ENCODE measurements around the gene GGA2.
A peak's percentile ranks its signal among the peaks of the same experiment; 100 is the strongest.
"Not testable (repeated sequence)": the region's sequence is repeated elsewhere in the genome, so short reads cannot be mapped to it uniquely, and the experiment has no call there.

The GGA2 gene

GRCh38 chr16:23501291-23501690, 9.0 kb downstream of the GGA2 start:
- DNase-seq: no peak

- DNase-seq: peak; percentile 80 to 86
These were observed 9.4 kb downstream of the GGA2 start for GRCh38 chr16:23500862-23501225.

DNA sequence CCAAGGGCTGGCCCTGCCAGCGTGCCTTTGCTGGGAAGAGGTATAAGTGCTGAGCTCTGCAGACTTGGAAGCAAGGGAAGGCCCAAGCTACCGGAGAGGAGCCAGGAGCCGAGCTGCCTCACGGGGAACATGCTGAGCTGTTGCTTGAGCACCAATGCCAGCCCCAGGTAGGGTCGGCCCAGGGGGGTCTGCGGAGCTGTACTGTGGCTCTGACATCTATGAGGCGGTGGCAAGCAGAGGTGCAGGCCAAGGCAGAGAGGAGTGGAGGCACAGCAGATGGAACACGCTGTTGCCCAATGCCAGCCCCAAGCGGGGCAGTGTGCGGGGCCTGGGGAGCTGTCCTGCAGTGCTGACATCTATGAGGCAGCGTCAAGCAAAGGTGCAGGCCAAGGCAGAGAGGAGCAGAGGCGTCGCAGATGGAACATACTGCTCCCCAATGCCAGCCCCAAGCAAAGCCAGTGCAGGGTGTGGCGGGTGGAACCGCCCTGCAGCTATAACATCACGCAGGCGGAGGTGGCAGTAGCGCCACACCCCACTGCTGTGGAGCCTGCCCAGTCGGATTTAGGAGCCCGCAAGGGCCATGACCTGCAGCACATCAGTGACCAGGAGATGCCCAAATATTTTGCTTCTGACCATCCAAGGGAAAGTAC, 10.0 kb downstream of the GGA2 start:
- no peak for DNase-seq

GRCh38 chr16:23499801-23500200, 10.5 kb downstream of the GGA2 start:
- DNase-seq: no peak

GRCh38 chr16:23498863-23499262, 11.4 kb downstream of the GGA2 start:
- DNase-seq: no peak

DNA sequence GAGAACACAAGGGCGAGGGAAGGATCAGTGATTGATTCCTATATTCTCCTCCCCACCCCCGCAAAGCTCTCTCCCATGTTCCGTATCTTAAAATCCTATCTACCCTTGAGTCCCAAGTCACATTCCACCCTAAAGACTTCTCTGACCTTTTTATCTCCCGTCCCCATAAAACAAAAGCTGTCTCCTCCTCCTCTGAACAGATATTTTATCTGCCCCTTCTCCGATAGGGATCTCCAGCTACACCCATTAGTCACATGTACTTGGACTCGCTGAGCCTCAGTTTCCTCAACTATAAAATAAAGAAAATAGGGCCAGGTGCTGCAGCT, 12.8 kb downstream of the GGA2 start:
- DNase-seq: no peak

- peak in 1 of 2 donors; percentile 31 for DNase-seq
These were observed 13.3 kb downstream of the GGA2 start for GRCh38 chr16:23496821-23497542.

- no peak for DNase-seq
These were observed 14.6 kb downstream of the GGA2 start for GRCh38 chr16:23495671-23496070.

DNA sequence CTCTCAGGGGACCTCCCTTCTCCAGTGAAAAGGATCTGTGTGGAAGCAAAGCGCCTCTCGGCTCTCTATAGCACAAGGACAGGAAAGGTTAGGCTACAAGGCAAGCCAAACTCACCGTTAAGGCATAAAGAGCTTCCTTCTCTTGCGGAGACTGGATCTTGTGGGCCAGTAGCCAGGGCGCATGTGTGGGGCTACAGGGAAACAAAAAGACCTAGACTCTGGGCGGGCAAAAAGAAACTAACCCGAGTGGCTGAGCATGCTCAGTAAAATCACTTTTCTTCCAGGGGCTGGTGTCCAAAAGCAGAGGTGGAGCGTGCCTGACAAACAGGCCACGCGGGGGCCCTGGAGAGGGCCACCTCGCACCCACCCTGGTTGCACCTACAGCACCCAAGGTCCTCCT, 16.1 kb downstream of the GGA2 start:
- no peak for DNase-seq

- no peak for DNase-seq
These were observed 18.6 kb downstream of the GGA2 start for GRCh38 chr16:23491490-23492391.

DNA sequence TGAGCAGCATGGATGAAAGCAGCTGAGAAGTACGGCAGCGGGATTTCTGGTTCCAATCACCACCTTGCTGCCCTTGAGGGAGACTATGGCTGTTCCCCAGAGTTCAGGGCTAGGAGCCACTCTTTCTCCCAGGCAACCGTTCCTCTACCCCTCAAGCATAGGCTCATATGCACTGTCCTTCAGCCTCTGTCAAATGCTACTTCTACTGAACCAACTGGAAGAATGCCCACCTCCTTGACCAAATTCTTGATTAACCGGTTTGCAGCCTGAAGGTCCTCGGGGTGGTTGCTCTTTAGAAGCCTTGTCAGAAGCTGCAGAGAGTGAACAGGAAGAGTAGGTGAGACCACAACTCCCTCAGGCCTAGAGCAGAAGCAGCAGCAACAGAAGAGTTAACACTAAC, 23.8 kb downstream of the GGA2 start:
- DNase-seq: no peak

- DNase-seq: no peak
These were observed 24.5 kb downstream of the GGA2 start for GRCh38 chr16:23485841-23486240.

- DNase-seq: no peak
These were observed 25.1 kb downstream of the GGA2 start for GRCh38 chr16:23485257-23485614.

DNA sequence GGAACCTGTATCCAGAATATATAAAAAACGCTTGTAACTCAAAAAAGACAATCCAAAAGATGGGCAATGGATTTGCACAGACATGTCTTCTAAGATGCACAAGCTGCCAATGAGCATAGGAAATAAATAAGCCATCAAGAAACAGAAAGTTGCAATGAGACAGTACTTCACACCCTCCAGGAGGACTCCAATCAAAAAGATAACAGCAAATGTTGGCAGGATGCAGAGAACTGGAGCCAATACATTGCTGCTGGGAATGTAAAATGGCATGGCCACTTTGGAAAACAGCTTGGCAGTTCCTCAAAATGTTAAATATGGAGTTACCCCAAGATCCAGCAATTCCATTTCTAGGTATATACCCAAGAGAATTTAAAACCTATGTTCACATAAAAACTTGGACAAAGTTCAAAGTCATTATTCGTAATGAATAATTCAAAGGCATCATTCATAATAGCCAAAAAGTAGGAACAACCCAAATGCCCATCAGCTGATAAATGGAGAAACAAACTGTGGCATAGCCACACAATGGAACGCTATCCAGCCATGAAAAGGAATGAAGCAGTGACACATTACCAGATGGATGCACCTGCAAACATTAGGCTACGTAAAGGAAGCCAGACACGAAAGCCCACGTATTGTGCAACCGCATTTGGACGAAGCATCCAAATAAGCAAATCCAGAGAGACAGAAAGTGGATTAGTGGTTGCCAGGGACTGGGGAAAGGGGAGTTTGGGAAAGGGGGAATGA, 25.6 kb downstream of the GGA2 start:
- DNase-seq: no peak

GRCh38 chr16:23483492-23483891, 26.8 kb downstream of the GGA2 start:
- DNase-seq: not testable (repeated sequence)

DNA sequence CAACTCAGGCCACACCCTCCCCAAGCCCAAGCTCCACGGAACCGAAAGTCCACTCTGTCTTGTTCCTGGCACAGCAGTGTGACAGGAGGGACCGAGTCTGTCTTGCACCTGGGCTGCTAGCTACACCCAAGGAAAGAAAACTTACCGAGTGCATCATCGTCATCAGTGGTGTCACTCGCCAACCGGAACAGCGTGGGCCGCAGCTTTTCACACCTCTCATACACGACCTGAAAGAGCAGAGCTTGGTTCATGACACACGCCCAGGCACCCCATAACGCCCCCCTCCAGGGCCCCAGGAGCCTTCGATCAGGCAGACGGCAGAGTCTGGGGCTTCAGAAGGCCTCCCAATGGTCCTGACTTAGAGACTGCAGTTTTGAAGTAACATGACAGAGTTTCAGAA, 27.5 kb downstream of the GGA2 start:
- no peak for DNase-seq

DNA sequence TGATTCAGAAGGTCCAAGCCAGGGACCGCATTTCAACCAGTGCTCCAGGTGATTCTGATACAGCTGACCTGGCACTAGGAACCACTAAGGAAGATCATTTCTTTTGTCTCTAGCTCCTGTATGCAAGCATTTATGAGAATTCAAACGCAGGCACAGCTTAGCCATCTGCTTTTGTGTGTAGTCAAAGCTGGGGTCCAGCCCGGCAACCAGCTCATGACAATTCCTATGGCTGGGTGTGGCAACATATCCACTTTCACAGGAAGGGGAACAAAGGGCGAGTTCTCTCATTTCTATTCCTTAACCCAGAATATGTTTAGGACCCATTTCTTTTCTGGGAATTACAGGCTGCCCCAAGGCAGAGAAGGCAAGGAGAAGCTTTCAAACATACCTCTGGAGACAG, 30.0 kb downstream of the GGA2 start:
- DNase-seq: no peak

DNA sequence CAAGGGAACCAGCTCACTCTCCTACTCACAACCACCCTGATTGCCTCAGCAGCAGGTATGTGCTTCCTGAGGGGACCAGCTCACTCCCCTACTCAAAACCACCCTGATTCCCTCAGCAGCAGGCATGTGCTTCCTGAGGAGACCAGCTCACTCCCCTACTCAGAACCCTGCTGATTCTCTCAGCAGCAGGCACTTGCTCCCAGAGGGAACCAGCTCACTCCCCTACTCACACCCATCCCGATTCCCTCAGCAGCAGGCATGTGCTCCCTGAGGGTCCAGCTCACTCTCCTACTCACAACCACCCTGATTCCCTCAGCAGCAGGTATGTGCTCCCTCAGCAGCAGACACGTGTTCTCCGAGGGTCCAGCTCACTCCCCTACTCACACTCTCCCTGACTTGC, 31.2 kb downstream of the GGA2 start:
- no peak for DNase-seq

- no peak for DNase-seq
These were observed 31.7 kb downstream of the GGA2 start for GRCh38 chr16:23478566-23478965.

DNA sequence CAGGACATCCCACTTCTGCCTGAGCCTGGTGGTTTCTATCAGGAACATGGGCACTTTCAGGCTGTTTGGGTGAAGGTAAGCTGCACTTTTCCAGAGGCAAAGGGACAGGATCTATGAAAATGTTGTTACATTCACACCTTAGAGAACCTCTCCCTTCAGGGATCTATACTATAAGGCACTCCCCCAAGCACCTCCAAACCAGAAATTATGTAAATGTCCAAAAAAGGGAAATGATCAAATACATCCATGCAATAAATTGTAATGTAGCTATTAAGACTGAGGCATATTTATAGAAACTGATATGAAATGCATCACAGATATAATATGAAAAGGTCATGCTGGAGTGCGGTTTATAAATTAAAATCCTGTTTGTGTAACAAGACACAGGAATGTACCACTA, 34.0 kb downstream of the GGA2 start:
- DNase-seq: no peak

DNA sequence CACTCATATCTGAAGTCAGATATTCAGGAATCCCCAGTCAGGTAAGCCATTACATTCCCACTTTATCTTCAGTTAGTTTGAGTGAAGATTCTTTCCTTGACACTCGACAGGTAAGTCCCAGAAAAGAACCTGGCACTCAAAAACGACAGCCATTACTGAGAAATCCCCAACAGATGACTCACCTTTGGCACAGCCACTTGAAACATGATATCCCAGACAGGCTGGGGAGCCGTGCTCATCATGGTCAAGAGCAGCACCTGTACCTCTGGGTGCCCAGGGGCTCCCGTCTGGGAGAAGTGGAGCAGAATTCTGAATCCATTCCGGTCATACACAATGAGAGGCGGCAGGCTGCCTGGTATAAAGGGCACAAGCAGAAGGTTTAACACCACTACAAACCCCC, 40.5 kb downstream of the GGA2 start:
- DNase-seq: no peak

DNA sequence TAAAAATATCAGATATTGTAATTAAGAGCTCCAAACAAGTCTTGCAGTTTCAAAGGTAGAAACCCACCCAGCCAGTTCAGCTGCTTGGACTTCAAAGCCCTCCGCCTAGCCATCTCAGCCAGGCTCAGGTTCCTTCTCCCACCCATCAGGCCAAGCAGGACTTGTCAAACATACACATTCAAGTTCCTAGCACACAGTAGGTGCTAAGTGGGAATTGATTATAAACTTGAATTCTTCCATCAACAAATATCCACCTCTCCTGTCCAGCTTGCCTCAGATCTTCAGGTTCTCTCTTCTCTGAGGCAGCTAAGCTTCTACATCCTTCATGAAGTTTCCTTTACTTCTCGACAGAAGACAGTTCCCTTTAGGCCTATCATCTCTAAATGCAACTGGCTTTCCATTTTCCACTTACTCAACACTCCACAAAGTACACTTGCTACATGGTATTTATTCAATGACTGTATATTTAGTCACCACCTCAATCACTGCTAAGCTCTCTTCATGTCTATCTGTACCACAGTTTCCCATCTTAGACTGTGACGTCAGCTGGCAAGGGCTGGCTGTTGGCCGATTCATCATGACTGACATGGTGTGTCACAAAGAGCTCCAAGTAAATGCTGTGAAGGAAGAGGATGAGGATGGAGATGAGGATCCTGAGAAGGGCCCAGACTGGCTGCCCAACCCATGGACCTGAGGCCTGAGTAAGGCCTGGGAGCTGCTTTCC, 44.0 kb downstream of the GGA2 start:
- DNase-seq: no peak

- no peak for DNase-seq
These were observed 45.1 kb downstream of the GGA2 start for GRCh38 chr16:23465179-23465578.
